GM11168 (cell line): ENCODE results near the gene KIF3A.

Experiments
- in situ Hi-C: fragments of 300-500 bp; cut with MboI; formaldehyde crosslinking; loops from one replicate; pipeline ENCODE4 v1.12.0; 2022; ENCODE audit warnings: low sequenced_read_pairs; ENCODE audit not compliant: unreplicated experiment

Gene KIF3A

DNA sequence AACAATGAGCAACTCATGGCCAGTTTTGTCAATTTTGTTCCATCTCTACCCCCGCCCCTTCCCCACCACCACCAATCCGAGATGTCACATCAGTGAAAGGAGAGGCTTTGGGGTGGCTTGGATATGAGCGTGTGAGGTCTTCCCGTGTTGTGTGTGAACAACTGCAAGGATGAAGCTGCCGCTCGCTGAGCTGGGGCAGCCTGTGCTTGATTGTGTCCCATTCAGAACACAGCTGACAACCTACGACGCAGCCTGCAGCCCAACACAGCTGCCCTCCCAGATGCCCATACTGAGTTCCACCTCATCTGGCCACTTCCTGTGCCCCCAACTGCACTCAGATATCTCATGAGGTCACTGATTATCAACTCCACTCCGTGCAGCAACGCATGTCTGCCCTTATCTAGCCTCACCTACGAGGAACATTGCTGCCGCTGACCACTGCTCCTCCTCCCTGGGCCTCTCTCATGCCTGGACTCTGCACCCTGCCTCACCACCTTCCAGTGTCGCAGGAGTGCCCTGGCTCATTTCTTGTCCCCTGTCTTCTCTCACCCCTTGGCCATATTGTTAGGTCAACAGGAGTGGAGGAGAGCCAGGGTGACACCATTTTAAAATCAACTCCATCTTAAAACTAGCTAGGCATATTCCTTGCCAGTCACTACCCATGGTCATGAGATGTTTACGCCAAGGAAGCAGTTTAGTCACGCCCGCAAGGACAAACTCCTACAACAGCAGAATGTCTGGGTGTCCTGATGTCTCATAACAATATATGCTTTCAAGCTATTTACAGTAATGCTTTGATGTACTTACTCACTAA is 70.8 kb downstream of the KIF3A start:
- in situ Hi-C loops, result no loop called here

DNA sequence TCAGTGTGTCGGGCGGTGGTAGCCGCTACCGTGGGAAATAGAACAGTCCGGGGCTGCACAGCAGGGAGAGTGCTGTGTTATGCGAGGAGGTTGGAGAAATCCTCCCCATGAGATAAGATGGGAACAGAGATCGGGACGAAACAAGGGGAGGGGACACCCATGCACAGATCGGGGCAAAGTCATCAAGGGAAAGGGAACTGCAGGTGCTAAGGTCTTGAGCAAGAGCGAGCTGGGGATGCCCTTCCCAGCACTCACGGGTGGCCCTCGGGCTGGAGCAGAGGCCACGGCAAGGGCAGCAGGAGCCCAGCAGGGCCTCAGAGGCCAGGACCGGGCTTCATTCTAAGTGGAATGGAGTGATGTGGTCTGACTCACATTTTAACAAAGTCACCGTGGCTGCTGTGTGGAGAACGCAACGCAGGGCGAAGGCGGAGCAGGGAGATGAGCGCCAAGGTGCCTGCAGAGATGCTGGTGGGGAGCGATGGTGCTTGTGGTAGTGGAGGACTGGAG is 71.7 kb downstream of the KIF3A start:
- in situ Hi-C loops, result no loop called here

DNA sequence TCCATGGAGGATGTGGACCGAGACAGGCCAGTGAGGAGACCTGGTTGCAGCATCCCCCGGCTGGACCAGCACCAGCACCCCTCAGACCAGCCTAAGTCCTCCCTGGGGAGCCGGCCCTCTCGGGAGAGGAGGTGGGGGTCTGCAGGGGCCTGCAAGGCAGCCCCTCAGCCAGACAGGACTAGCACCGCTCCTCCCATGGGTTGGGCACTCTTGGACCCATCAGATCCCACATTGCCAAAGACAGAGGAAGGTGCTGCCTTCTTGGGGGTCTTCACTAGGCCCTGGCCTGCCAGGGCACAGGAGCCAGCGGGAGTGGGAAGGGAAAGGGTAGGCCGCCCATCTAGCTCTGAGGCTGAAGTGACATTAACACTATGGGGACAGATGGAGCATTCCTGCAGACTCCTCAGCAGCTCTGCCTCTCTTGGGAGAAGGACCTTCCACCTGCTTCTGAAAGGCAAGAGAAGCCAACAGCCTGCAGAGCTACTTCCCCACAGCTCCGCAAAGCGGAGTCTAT is 72.6 kb downstream of the KIF3A start:
- in situ Hi-C loops, result no loop called here

DNA sequence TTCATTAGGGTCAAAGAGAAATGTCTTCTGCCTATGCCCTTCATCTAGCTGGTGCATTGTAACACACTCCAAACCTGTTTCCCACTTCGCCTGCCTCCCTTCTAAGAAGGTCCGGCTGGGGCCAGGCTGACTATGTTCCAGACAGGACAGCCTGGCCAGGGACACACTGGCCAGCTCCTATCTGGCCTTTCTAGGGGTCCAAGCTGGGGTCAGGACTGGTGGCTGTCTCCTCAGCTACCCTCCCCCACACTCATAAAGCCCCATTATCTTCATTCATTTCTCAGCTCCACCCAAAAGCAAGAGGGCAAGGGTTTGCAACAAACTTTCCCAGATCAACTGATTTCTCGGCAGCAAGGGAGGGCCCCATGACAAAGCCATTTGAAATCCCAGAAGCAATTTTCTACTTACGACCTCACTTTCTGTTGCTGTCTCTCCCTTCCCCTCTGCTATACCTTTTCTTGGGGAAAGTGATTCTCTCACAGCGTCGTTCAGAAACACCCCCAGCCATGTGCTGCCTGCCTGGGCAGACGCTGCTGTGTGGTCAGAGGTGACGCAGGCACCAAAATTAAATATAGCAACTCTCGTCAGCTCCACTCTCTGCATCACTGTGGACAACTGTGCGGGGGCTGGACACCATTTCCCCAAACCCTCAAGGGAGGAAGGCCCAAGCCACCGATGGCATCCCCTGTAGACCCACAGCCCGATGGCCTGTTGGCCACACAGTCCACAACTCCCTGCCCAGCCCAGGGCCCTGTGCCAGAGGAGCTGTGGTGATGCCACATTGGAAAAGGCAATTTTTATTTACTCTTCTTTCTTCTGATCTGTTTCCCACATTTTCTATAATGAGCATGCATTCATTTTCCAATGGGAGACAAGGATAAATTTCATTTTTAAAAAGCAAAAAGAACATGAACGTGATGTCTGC is 73.3 kb downstream of the KIF3A start:
- in situ Hi-C loops, result no loop called here

DNA sequence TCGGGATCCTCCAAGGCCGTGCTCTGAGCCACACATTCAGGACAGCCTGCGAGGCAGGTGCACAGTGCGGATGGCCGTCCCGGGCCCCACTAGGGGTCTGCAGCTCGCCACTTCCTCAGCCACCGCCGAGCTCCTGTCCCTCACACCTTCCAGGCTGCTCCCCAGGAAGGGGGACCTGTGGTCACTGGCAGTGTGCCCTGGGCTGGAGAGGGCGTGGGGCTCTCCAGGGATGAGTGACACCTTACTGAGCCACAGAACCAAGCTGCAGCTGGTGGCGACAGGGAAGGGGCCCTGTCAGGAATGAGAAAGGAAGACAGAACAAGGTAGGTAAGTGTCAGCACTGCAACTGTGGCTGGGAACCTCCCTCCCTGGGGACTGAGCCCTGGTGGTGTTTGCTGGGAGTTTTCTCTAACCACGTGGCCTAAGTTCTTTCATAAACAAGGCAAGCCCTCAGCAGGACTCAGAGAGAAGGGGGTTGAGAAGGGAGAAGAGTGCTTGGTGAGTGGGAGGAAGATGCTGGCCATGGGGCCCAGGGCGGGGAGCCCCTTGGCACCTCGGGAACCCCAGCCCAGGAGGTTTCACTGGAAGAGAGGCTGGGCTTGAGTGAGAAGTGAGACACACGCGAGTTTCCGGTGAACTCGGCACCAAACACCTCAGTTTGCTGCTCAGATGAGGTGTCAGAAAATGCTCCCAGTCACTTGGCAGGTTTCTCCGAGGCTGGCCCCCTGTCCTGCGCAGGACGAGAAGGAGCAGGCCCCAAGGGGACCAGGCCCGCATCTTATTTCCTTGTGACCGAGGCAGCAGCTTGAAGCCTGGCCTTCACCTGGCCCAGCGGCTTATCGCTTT is 74.2 kb downstream of the KIF3A start:
- in situ Hi-C loops, result no loop called here

DNA sequence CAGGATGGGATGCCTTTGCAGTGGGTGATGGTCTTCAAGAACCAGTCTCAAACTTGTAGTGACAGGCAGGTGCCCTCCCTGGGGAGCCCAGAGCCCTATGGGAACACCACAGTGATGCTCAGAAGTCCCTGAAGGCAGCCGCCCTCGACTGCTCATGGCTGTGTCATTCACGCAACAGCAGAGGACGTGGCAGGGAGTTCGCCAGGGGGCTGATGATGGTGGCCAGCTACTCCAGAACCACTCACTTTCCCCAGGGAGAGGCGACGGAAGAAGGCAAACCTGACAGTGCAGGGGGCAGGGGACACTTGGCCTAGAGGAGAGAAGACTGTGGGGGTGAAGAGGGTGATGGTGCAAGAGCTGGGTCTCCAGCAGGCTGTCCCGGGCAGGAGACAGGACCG is 75.3 kb downstream of the KIF3A start:
- in situ Hi-C loops, result no loop called here

DNA sequence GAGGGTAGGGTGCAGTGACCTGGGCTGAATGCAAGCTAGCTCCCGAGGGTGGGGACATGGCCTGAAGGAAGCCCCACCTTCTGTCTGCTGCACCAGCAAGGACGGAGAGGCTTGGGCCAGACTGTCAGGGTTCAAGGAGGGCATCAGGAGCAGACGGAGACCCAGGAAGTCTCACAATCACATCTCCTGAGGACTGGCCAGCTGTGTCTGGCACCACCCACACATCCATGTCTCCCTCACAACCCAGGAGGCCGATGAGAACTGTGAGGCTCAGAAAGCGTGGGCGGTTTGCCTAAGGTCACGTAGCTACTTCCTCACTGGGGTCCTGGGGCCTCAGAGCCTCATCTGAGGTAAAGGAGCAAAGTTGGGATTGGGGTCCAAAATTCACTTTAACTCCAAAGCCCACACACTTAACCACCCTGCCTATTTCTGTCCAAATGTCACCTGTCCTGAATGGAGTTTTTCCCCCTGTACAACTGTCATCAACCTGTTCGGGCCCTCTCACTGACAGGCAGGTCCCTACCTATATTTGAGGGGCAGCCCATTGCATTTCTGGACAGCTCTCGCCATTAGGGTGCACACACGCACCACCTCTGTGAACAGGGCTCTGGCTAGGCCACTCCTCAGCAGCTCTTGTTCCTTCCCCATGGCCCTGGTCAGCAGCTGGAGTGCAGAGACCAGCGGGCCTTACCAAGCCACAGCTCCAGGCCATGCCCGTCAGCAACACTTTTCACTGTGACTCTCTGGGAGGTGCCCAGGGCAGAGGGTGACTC is 75.9 kb downstream of the KIF3A start:
- in situ Hi-C loops, result no loop called here

DNA sequence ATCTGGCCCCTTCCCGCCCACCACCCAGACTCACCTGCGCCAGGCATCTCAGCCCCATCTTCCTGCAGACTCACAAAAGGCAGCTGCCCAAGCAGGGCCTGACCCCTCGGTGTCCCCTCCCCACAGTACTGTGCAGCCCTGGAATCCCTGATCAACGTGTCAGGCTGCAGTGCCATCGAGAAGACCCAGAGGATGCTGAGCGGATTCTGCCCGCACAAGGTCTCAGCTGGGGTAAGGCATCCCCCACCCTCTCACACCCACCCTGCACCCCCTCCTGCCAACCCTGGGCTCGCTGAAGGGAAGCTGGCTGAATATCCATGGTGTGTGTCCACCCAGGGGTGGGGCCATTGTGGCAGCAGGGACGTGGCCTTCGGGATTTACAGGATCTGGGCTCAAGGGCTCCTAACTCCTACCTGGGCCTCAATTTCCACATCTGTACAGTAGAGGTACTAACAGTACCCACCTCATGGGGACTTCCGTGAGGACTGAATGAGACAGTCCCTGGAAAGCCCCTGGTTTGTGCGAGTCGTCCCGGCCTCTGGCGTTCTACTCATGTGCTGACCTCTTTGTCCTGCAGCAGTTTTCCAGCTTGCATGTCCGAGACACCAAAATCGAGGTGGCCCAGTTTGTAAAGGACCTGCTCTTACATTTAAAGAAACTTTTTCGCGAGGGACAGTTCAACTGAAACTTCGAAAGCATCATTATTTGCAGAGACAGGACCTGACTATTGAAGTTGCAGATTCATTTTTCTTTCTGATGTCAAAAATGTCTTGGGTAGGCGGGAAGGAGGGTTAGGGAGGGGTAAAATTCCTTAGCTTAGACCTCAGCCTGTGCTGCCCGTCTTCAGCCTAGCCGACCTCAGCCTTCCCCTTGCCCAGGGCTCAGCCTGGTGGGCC is 77.5 kb downstream of the KIF3A start:
- in situ Hi-C loops, result no loop called here

DNA sequence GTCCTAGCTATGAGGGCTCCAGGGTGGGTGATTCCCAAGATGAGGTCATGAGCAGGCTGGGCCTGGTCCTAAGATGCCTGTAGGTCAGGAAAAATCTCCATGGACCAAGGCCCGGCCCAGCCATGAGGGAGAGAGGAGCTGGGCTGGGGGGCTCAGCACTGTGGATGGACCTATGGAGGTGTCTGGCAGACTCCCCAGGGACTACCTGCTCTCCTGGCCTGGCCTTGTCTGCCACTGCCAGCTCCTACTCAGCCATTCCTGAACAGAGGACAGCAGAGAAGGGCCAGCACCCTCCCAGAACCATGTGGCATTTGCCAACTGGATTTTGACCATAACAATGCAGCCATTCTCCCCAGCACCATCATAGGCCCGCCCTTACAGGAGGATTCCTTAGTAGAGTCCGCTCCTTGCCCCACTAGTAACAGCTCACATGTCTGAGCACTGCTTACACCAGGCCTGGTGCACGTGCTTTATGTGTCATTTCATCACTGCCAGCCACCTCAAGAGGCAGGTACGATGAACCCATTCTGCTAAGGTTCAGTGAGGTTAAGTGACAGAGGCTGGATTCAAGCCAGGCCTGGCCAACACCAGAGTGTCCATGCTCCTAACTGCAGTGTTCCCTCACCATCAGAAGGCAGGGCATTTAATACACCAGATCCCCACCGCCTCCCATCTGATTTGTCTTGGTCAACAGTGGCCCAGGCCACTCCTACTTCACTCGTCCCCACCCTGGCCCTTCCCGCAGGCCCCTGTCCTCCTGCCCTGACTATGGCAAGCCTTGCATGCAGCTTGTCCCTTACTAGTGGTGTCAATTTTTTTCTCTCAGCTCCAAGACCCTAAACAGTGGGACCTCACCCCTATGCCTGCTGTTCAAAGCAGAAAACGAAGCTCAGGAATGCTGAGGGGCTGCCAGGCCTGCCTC is 78.7 kb downstream of the KIF3A start:
- in situ Hi-C loops, result no loop called here

DNA sequence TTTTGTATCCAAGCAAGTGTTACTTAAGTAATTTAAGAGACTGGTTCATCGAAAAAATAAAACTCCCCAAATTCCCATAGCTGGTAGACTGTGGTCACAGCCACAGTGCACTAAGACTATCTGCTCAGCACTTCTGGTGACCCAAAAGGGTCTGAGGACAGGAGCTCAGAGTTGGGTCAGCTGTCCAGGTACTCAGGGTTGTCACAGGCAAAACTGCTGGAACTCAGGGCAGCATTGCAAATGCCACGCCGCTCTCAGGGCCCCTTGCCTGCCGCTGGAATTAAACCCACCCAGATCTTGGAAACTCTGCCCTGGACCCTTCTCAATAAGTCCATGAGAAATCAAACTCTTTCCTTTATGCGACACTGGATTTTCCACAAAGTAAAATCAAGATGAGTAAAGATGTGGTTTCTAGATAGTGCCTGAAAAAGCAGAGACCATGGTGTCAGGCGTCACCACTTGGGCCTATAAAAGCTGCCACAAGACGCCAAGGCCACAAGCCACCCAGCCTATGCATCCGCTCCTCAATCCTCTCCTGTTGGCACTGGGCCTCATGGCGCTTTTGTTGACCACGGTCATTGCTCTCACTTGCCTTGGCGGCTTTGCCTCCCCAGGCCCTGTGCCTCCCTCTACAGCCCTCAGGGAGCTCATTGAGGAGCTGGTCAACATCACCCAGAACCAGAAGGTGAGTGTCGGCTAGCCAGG is 79.5 kb downstream of the KIF3A start, which contains the start of gene IL13:
Gene IL13 (plus strand): TSS at position 498 of the 705 bp plus-strand sequence. CDS start 14 bp downstream, at position 512.
- in situ Hi-C loops, result no loop called here

DNA sequence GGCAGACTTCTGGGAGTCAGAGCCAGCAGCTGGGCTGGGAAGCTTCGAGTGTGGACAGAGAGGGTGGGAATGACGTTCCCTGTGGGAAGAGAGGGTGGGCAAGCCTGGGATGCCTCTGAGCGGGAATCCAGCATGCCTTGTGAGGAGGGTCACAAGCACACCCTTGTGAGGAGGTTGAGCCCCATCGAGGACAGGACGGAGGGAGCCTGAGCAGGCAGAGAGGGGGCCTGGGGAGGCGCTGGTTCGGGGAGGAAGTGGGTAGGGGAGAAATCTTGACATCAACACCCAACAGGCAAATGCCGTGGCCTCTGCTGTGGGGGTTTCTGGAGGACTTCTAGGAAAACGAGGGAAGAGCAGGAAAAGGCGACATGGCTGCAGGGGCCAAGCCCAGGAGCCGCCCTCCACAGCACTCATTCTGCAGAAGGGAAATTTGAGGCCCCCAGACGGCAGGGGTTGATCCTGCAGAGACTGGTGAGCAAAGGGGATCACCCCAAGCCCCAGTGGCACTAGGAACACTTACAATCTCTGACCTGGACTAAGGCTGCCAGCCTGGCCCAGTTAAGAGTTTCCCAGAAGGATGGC is 80.5 kb downstream of the KIF3A start:
- in situ Hi-C loops, result no loop called here

DNA sequence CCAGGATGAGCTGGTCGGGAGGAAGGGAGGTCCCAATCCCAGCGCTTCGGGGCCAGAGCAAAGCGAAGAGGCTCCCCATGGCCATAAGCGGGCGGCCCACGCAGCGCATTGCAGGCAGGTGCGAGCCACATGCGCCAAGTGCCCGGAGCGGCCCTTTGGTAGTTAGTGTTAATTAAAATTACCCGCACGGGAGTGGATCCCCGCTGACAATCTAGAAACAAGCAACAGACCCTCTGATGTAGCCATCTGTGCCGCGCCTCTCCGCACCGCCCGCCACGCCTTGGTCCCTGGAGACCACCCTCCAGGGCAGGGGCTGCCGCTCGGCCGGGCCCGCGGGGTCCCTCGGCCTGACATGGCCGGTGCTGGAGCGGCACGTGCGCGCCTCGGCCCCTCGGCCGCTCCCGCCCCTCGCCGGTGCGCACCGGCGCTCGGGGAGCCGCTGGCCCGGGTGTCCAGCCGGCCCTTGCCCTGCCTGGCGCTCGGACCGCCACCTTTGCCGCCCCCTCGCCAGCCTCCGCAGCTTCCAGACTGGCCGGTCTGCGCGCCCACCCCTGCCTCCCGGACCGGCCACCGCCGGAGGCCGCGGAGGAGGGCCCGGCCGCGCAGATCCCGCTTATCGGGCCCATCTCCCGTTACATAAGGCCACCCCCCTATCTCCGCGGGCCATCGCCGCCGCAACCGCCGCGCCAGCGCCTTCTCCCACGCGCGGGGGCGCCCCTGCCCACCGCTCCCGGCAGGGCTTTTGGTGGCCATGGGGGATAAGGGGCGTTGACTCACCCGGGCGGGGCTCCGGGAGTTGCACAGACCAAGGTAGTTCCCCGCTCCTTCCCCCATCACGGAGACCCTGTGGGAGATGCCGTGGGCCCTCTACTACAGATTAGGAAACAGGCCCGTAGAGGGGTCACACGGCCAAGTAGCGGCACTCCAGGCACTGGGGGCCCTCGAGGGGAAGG is 81.2 kb downstream of the KIF3A start:
- in situ Hi-C loops, result no loop called here

DNA sequence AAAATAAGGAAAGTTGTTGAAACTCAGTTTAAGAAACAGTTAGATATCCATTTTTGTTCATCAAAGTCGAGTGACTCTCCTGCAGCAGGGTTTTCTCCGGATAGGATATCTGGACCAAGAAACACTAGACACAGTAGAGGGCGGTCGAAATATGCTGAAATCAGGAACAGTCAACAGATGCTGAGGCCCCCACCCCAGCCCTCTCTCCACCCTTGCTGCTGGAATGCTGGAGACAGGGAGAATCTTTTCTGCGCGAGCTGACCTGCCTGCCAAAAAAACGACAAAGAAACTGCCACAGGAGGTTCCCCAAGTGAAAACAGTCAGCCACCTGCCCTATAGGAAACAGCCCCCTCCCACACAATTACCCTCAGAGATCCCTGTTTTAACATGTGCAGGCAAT is 83.6 kb downstream of the KIF3A start:
- in situ Hi-C loops, result no loop called here

DNA sequence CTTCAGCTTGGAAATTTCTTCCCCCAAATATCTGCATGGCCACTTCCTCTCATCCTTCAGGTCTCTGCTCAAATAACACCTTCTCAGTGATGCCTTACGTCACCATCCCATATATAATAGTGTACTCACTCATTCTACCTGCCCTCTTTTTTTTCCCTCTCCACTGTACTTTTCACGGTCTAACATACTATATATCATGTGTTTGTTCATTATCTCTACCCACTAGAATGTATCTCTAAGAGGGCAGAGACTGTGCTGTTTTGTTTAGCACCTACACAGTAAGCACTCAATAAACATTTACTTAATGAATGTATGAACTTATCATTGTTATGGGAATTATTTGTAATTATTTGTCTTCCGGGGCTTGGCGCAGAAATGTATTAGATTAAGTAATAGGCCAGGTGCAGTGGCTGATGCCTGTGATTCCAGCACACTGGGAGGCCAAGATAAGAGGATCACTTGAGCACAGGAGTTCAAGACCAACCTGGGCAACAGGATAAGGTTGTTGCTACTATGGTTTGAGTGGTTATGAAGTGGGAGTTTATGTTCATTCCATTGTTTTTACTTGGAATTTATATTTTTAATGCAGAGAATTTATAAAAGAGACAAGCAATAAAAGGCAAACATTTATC is 85.4 kb downstream of the KIF3A start:
- in situ Hi-C loops, result no loop called here

DNA sequence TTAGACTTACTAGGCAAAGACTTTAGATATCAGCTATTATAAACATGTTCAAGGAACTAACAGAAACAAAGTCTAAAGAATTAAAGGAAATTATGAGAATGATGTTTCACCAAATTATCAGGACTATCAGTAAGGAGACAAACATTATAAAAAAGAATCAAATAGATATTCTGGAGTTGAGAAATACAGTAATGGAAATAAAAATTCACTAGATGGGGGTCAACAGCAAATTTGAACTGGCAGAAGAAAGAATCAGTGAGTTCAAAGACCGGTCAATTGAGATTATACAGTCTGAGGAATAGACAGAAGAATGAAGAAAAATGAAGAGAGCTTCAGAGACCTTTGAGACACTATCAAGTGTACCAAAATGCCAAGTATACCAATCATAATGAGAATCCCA is 89.0 kb downstream of the KIF3A start:
- in situ Hi-C loops, result no loop called here
